Measurements from ENCODE around the gene TRAF5. TPM values are rescaled to one million over a fixed set of nuclear protein-coding genes. Genes with fewer than 3 reads are reported as not detected.
"Not testable (repeated sequence)": the region's sequence is repeated elsewhere in the genome, so short reads cannot be mapped to it uniquely, and the experiment has no call there.

The TRAF5 gene
- total RNA-seq, 6 experiments from 2014 or later, result 7.7 to 12.3 (median 8.7) TPM

GRCh38 chr1:211401751-211402150 is 75.1 kb downstream of the TRAF5 start:
- not testable (repeated sequence) for DNase-seq; H3K27me3 Mint-ChIP-seq (ENCODE audit: insufficient read depth); H3K4me1 Mint-ChIP-seq (ENCODE audit: low read depth); H3K9me3 Mint-ChIP-seq; H3K4me3 Mint-ChIP-seq; H3K27ac Mint-ChIP-seq
- H3K36me3 Mint-ChIP-seq (ENCODE audit: low read depth), result peaks cover 35% of the 10 kb centered on the region

- DNase-seq; H3K4me1 Mint-ChIP-seq (ENCODE audit: low read depth); H3K27ac Mint-ChIP-seq; H3K4me3 Mint-ChIP-seq; H3K27me3 Mint-ChIP-seq (ENCODE audit: insufficient read depth); H3K9me3 Mint-ChIP-seq: not testable (repeated sequence)
- H3K36me3 Mint-ChIP-seq (ENCODE audit: low read depth), result peaks cover 38% of the 10 kb centered on the region
These were observed 79.5 kb downstream of the TRAF5 start for GRCh38 chr1:211406086-211406485.

GRCh38 chr1:211407749-211408148 is 81.1 kb downstream of the TRAF5 start:
- not testable (repeated sequence) for H3K4me1 Mint-ChIP-seq (ENCODE audit: low read depth); H3K27me3 Mint-ChIP-seq (ENCODE audit: insufficient read depth); DNase-seq; H3K4me3 Mint-ChIP-seq; H3K9me3 Mint-ChIP-seq; H3K27ac Mint-ChIP-seq
- peaks cover 24% of the 10 kb centered on the region; the same call in 1 of the 2 replicates for H3K36me3 Mint-ChIP-seq (ENCODE audit: low read depth)

GRCh38 chr1:211411639-211412038 is 85.0 kb downstream of the TRAF5 start:
- no peak for DNase-seq
- no peaks in the 10 kb centered on the region; the same call in none of the 2 replicates for H3K9me3 Mint-ChIP-seq
- H3K4me1 Mint-ChIP-seq (ENCODE audit: low read depth), result peaks cover 10% of the 10 kb centered on the region
- peaks cover 14% of the 10 kb centered on the region for H3K36me3 Mint-ChIP-seq (ENCODE audit: low read depth)
- no peak overlapping the region for H3K27ac Mint-ChIP-seq
- TF ChIP-seq CTCF (IDR thresholded peaks at IDR 0.05), result no peak
- H3K27me3 Mint-ChIP-seq (ENCODE audit: insufficient read depth), result 0 out of 2 replicates have a peak, but pooled peaks cover under 1% of the 10 kb centered on the region
- H3K4me3 Mint-ChIP-seq, result no peak overlapping the region

- Mint-ChIP-seq H3K4me1 (ENCODE audit: low read depth) (peaks cover 28% of the 10 kb centered on the region), H3K4me3 (peak overlapping the region; percentile 83), H3K27ac (peak overlapping the region; percentile 69), H3K36me3 (ENCODE audit: low read depth) (peaks cover 6% of the 10 kb centered on the region; the same call in 1 of the 2 replicates), H3K27me3 (ENCODE audit: insufficient read depth) (no peaks in the 10 kb centered on the region), H3K9me3 (no peaks in the 10 kb centered on the region; the same call in 1 of the 2 replicates)
- no peak for DNase-seq
- no peak for TF ChIP-seq CTCF (IDR thresholded peaks at IDR 0.05)
These were observed 89.1 kb downstream of the TRAF5 start for GRCh38 chr1:211415700-211416099.

GRCh38 chr1:211416246-211416627 is 89.6 kb downstream of the TRAF5 start:
- not testable (repeated sequence) for H3K36me3 Mint-ChIP-seq (ENCODE audit: low read depth); H3K9me3 Mint-ChIP-seq; DNase-seq; H3K27me3 Mint-ChIP-seq (ENCODE audit: insufficient read depth)
- Mint-ChIP-seq H3K4me1 (ENCODE audit: low read depth) (peaks cover 33% of the 10 kb centered on the region), H3K4me3 (peak overlapping the region; percentile 83), H3K27ac (peak overlapping the region; percentile 69)
- TF ChIP-seq CTCF (IDR thresholded peaks at IDR 0.05), result peak; percentile 44

- DNase-seq, result peak; percentile 76
- H3K36me3 Mint-ChIP-seq (ENCODE audit: low read depth); H3K27me3 Mint-ChIP-seq (ENCODE audit: insufficient read depth); H3K9me3 Mint-ChIP-seq: not testable (repeated sequence)
- H3K27ac Mint-ChIP-seq, result peak overlapping the region; percentile 73
- peaks cover 39% of the 10 kb centered on the region for H3K4me1 Mint-ChIP-seq (ENCODE audit: low read depth)
- peak overlapping the region; percentile 76 for H3K4me3 Mint-ChIP-seq
These were observed 90.1 kb downstream of the TRAF5 start for GRCh38 chr1:211416628-211417323.

Data from HFFc6 (cell line).